ENCODE results near the gene KLK11. TPM values are rescaled to one million over a fixed set of nuclear protein-coding genes. Genes with fewer than 3 reads are reported as not detected.
A peak's percentile ranks its signal among the peaks of the same experiment; 100 is the strongest.
"Not testable (repeated sequence)": the region's sequence is repeated elsewhere in the genome, so short reads cannot be mapped to it uniquely, and the experiment has no call there.

KLK11 gene
- total RNA-seq, 3 donors from 2014 or later: 5.6 to 21.1 TPM; not detected in 1

DNA sequence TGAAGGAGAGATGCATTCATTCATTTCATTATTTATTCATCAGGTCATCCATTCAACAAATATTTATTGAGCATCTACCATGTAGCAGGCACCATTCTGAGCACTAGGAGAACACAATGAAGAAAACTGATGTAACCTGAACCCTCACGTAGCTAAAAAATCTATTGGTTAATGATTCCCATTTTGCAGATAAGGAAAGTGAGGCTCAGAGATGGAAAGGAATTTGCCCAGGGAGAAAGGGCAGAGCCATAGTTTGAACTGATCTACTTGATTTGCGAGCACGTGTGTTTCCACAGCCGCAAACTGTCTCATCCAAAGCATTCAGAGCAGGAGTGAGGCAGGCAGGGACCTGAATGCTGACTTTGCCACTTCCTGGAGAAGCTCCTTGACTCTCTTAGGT lies 27.7 kb downstream of the KLK11 start:
- Histone ChIP-seq H3K27me3 (peaks cover 0 to 12% of the 10 kb centered on the region in 2 donors), H3K27ac (no peak overlapping the region), H3K9me3 (no peaks in the 10 kb centered on the region), H3K4me3 (no peak overlapping the region), H3K36me3 (no peaks in the 10 kb centered on the region), H3K4me1 (peaks cover 0 to 3% of the 10 kb centered on the region in 2 donors)
- no peak for DNase-seq (ENCODE audit: low spot score in 2 of 2)
- intact Hi-C loops (cut with DNase I; ENCODE audit: low total_unique reads): no loop called here
- TF ChIP-seq POLR2A (IDR thresholded peaks at IDR 0.05): no peak
- no peak for TF ChIP-seq CTCF (IDR thresholded peaks at IDR 0.05)
- no peak for TF ChIP-seq POLR2AphosphoS5 (IDR thresholded peaks at IDR 0.05)

- Histone ChIP-seq H3K9me3 (no peaks in the 10 kb centered on the region), H3K27ac (no peak overlapping the region), H3K4me3 (no peak overlapping the region), H3K4me1 (peaks cover 0 to 3% of the 10 kb centered on the region in 2 donors), H3K36me3 (no peaks in the 10 kb centered on the region), H3K27me3 (peaks cover 0 to 12% of the 10 kb centered on the region in 2 donors)
- no peak for DNase-seq (ENCODE audit: low spot score in 2 of 2)
- intact Hi-C loops (cut with DNase I; ENCODE audit: low total_unique reads): no loop called here
- TF ChIP-seq CTCF (IDR thresholded peaks at IDR 0.05) (no peak), POLR2A (IDR thresholded peaks at IDR 0.05) (no peak), POLR2AphosphoS5 (IDR thresholded peaks at IDR 0.05) (no peak)
Measured at GRCh38 chr19:50998061-50998460, 28.4 kb downstream of the KLK11 start.

DNA sequence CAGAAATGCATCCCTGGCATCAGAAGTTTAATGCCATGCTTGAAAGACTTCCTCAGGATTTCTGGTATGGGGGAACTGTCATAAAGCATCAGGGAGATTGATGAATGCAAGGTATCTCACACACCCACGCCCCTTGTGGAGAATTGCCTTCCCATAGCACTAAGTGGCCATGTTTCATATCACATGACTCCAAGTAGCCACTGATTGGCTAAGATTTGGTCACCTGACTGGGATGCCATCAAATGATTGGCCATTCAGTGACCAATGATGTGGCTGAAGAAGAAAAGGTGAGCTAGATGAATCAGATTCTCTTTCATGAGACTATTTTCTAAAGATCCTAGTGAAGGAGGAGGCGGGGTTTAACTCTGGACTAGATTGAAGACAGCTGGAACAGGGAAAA lies 32.3 kb downstream of the KLK11 start:
- peak overlapping the region; percentile 14 to 63 for H3K27ac ChIP-seq
- intact Hi-C loops (cut with DNase I; ENCODE audit: low total_unique reads): no loop called here
- no peaks in the 10 kb centered on the region for H3K4me1 ChIP-seq
- no peak for DNase-seq (ENCODE audit: low spot score in 2 of 2)
- H3K36me3 ChIP-seq: no peaks in the 10 kb centered on the region
- H3K9me3 ChIP-seq: no peaks in the 10 kb centered on the region
- no peak overlapping the region for H3K4me3 ChIP-seq
- no peaks in the 10 kb centered on the region for H3K27me3 ChIP-seq
- no peak for TF ChIP-seq CTCF (IDR thresholded peaks at IDR 0.05)
- TF ChIP-seq POLR2AphosphoS5 (IDR thresholded peaks at IDR 0.05): no peak
- no peak for TF ChIP-seq POLR2A (IDR thresholded peaks at IDR 0.05)

GRCh38 chr19:50992666-50993035 lies 33.8 kb downstream of the KLK11 start:
- DNase-seq (ENCODE audit: low spot score in 2 of 2): peak in 1 of 2 donors; percentile 81
- no peak overlapping the region for H3K4me3 ChIP-seq
- H3K9me3 ChIP-seq: no peaks in the 10 kb centered on the region
- H3K27me3 ChIP-seq: no peaks in the 10 kb centered on the region
- intact Hi-C loops (cut with DNase I; ENCODE audit: low total_unique reads): no loop called here
- H3K4me1 ChIP-seq: no peaks in the 10 kb centered on the region
- TF ChIP-seq CTCF (IDR thresholded peaks at IDR 0.05) (no peak), POLR2AphosphoS5 (IDR thresholded peaks at IDR 0.05) (peak in 1 of 3 donors; percentile 7)
- peak overlapping the region; percentile 85 to 92 for H3K27ac ChIP-seq
- no peaks in the 10 kb centered on the region for H3K36me3 ChIP-seq

DNA sequence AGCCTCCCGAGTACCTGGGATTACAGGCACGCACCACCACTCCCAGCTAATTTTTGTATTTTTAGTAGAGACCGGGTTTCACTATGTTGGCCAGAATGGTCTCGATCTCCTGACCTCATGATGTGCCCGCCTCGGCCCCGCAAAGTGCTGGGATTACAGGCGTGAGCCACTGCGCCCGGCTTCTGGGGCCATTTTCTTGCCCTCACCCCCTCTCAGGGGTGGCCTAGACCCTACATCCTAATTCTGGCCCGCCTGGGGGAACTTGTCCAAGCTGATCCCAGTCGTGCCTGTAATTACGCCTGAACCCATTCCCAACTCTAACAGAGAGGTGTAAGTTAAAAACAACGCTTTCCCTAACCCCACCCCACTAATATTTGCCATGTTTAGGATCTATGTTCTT lies 42.0 kb downstream of the KLK11 start:
- DNase-seq (ENCODE audit: low spot score in 2 of 2); intact Hi-C loops (cut with DNase I; ENCODE audit: low total_unique reads); H3K36me3 ChIP-seq; H3K4me1 ChIP-seq; H3K27me3 ChIP-seq; H3K9me3 ChIP-seq: not testable (repeated sequence)
- Histone ChIP-seq H3K4me3 (peak overlapping the region in 2 of 3 donors; percentile 50 to 59), H3K27ac (peak overlapping the region in 1 of 2 donors; percentile 71)
